Measurements from ENCODE around the gene TSC22D1. TPM values are rescaled to one million over a fixed set of nuclear protein-coding genes. Genes with fewer than 3 reads are reported as not detected.

The TSC22D1 gene
- total and polyA plus RNA-seq, 2 of the 4 experiments (the other 2 are of a cell fraction) = 30.8 to 42.2 TPM

GRCh38 chr13:44540761-44541434 lies 35.2 kb downstream of the TSC22D1 start:
- DNase-seq (no peak), ATAC-seq (ENCODE audit: low read depth) (no peak)
- no TSS peak for BruUV-seq (replicated peaks)
- WGBS, 2 experiments (ENCODE audit: extremely low coverage in 2 of 2, insufficient read length in 1 of 2) = no CpG with 5 or more reads among the region's 4 CpGs
- intact Hi-C loops (cut with micrococcal nuclease) (no loop called here), in situ Hi-C loops (cut with MboI; ENCODE audit: low sequenced_read_pairs) (no loop called here), dilution Hi-C loops (cut with HindIII; ENCODE audit: low sequenced_read_pairs, unreplicated experiment) (no loop called here)
- Histone ChIP-seq H2AFZ (replicated peaks; ENCODE audit: low read length, poor library complexity) (no peak overlapping the region), H3K4ac (ENCODE audit: low read depth, low read length) (no peak overlapping the region), H2BK15ac (ENCODE audit: low read depth, low read length) (no peak overlapping the region), H2BK20ac (ENCODE audit: low read depth, low read length) (no peak overlapping the region), H3K56ac (ENCODE audit: extremely low read depth, insufficient read depth, low read length) (no peak overlapping the region), H2AK9ac (replicated peaks; ENCODE audit: low read depth, low read length, poor library complexity) (no peak overlapping the region), H4K91ac (ENCODE audit: insufficient read depth, low read depth, low read length) (no peak overlapping the region), H3K14ac (replicated peaks; ENCODE audit: low read depth, low read length) (no peak overlapping the region), H3K23ac (ENCODE audit: low read depth, low read length) (no peak overlapping the region), H3K4me1 (ENCODE audit: control insufficient read depth, insufficient read depth, low read length) (no peaks in the 10 kb centered on the region), H2BK120ac (ENCODE audit: low read depth, low read length) (no peak overlapping the region), H3K9ac (ENCODE audit: low read depth, low read length) (no peak overlapping the region), H4K5ac (ENCODE audit: low read depth, low read length) (no peak overlapping the region), H3K27me3 (ENCODE audit: control insufficient read depth, insufficient read depth, low read length) (no peaks in the 10 kb centered on the region), H3K27ac (ENCODE audit: insufficient read depth, low read length) (no peak overlapping the region), H3K36me3 (ENCODE audit: control insufficient read depth, insufficient read depth, low read length) (peaks cover 5% of the 10 kb centered on the region), H4K20me1 (ENCODE audit: insufficient read depth, low read length) (no peaks in the 10 kb centered on the region; the same call in 1 of the 2 replicates), H2AK5ac (ENCODE audit: low read depth, low read length) (no peak overlapping the region), H3K4me2 (ENCODE audit: low read depth, low read length) (no peak overlapping the region), H2BK5ac (ENCODE audit: low read depth, low read length, poor library complexity, severe bottlenecking) (no peak overlapping the region), H3K18ac (ENCODE audit: low read depth, low read length) (no peak overlapping the region), H4K8ac (ENCODE audit: low read depth in 2 of 2, low read length in 2 of 2) (no peak overlapping the region), H3K4me3 (ENCODE audit: insufficient read depth, low read depth, low read length) (no peak overlapping the region), H3K9me3 (ENCODE audit: control insufficient read depth, insufficient read depth, low read length) (no peaks in the 10 kb centered on the region), H3K9me1 (ENCODE audit: insufficient read depth, low read length) (no peaks in the 10 kb centered on the region), H3K79me1 (ENCODE audit: low read depth in 1 of 2, low read length in 2 of 2) (peaks cover 6 to 17% of the 10 kb centered on the region in 2 experiments; a peak in 3 of 4 replicates)
- CTCF ChIA-PET = no interaction called here
- POLR2A ChIA-PET (ENCODE audit: unreplicated experiment) = no interaction called here
- no peak for TF ChIP-seq RAD21 (IDR thresholded peaks at IDR 0.05; ENCODE audit: low read length)
- TF ChIP-seq USF2 (IDR thresholded peaks at IDR 0.05; ENCODE audit: low read depth, low read length) = no peak
- no peak for TF ChIP-seq MAFK (IDR thresholded peaks at IDR 0.05; ENCODE audit: low read depth, low read length)
- no peak for TF ChIP-seq RCOR1 (IDR thresholded peaks at IDR 0.05; ENCODE audit: insufficient replicate concordance, low read length)
- TF ChIP-seq CTCF (conservative IDR thresholded peaks at IDR 0.05; ENCODE audit: low read depth, low read length) = no peak
- TF ChIP-seq MXI1 (IDR thresholded peaks at IDR 0.05; ENCODE audit: borderline replicate concordance, low read depth, low read length) = no peak

All from IMR-90 (cell line).